Left lung (tissue), 10 donors: ENCODE measurements around the gene IGF2BP2. TPM values are rescaled to one million over a fixed set of nuclear protein-coding genes. Genes with fewer than 3 reads are reported as not detected.
"Not testable (repeated sequence)": the region's sequence is repeated elsewhere in the genome, so short reads cannot be mapped to it uniquely, and the experiment has no call there.

ENCODE experiments used
- ATAC-seq: fragments of 200-7000 bp; cut with Tn5 transposase; one replicate; pipeline ENCODE4 v1.9.1; 2020; ENCODE audit warnings: moderate library complexity
- DNase-seq, 4 donors: peaks; one replicate each; pipeline ENCODE4 v3.0.0-alpha.2; 2013 to 2020
- H3K27ac ChIP-seq, 2 donors: fragments of 200-600 bp; sonication (generic) in 1 of 2; one replicate each; pipeline versions ENCODE4 v1.5.0 to v1.8.0; 2020 to 2021
- H3K27me3 ChIP-seq, 2 donors: fragments of 200-600 bp; sonication (generic) in 1 of 2; one replicate each; pipeline versions ENCODE4 v1.5.0 to v1.8.0; 2020 to 2021
- H3K36me3 ChIP-seq, 2 donors: fragments of 200-600 bp; sonication (generic) in 1 of 2; one replicate each; pipeline versions ENCODE4 v1.5.0 to v1.8.0; 2020 to 2021
- H3K4me1 ChIP-seq, 2 donors: fragments of 200-600 bp; one replicate each; pipeline ENCODE4 v1.8.0; 2021
- H3K4me3 ChIP-seq, 2 donors: fragments of 200-600 bp; sonication (generic) in 1 of 2; one replicate each; pipeline versions ENCODE4 v1.5.0 to v1.8.0; 2020 to 2021; ENCODE audit warnings: mild to moderate bottlenecking in 1 of 2
- H3K9me3 ChIP-seq, 2 donors: fragments of 200-600 bp; sonication (generic) in 1 of 2; one replicate each; pipeline versions ENCODE4 v1.5.0 to v1.8.0; 2020 to 2021
- intact Hi-C, 2 donors: fragments of 100-400 bp; cut with DNase I; formaldehyde crosslinking; loops; one replicate each; pipeline versions ENCODE4 v1.11.2 to v1.14.2; 2022
- polyA plus RNA-seq, 6 donors: library from polyadenylated mRNA; unstranded; fragments of 120-200 nt; gene quantifications; one replicate each; pipeline ENCODE4 v1.2.1, GENCODE V29; 2013; ENCODE audit not compliant: insufficient read length in 6 of 6
- total RNA-seq, 2 donors: library from RNA; stranded (reverse); fragmentation: NEBNext Ultra II Directional; extraction: Animal tissue kit (Norgen Biotek cat#: 25700); gene quantifications; one replicate each; pipeline ENCODE4 v1.2.1, GENCODE V29; 2021
- TF ChIP-seq, protein P1 (sequence below), 2 donors: fragments of 200-600 bp; sonication (generic) in 1 of 2; IDR thresholded peaks; one replicate each; pipeline versions ENCODE4 v1.5.0 to v1.8.0; 2021; ENCODE audit warnings: antibody characterized with exemption in 2 of 2
- donor health status: DM: no; HTN: yes; CAD: no.
- donor health status: DM: no; HTN: no; CAD: no.

The IGF2BP2 gene
- total and polyA plus RNA-seq, 8 donors = 16.8 to 78.9 (median 67.7) TPM

DNA sequence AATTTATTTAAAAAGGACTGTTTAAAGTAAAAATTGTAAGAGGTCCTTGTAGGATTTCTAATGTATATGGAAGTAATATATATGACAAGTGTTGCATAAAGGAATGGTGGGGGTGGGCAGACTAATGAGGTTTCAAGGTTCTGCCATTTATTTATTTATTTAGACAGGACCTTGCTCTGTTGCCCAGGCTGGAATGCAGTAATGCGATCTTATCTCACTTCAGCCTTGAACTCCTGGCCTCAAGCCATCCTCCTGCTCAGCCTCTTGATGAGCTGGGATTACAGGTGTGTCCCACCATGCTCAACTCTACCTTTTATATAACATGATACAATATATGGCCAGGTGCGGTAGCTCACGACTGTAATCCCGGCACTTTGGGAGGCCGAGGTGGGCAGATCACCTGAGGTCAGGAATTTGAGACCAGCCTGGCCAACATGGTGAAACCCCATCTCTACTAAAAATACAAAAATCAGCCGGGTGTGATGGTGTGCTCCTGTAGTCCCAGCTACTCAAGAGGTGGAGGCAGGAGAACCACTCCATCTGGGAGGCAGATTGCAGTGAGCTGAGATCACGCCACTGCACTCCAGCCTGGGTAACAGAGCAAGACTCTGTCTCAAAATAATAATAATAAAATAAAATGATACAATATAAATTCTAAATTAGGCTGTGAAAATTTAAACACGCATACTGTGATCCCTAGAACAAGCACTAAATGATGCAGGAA is 33.8 kb upstream of the IGF2BP2 start:
- intact Hi-C loops = no loop called here
- ATAC-seq (no peak), DNase-seq (no peak)
- TF ChIP-seq, protein P1, sequence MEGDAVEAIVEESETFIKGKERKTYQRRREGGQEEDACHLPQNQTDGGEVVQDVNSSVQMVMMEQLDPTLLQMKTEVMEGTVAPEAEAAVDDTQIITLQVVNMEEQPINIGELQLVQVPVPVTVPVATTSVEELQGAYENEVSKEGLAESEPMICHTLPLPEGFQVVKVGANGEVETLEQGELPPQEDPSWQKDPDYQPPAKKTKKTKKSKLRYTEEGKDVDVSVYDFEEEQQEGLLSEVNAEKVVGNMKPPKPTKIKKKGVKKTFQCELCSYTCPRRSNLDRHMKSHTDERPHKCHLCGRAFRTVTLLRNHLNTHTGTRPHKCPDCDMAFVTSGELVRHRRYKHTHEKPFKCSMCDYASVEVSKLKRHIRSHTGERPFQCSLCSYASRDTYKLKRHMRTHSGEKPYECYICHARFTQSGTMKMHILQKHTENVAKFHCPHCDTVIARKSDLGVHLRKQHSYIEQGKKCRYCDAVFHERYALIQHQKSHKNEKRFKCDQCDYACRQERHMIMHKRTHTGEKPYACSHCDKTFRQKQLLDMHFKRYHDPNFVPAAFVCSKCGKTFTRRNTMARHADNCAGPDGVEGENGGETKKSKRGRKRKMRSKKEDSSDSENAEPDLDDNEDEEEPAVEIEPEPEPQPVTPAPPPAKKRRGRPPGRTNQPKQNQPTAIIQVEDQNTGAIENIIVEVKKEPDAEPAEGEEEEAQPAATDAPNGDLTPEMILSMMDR (IDR thresholded peaks at IDR 0.05) = no peak
- no peak overlapping the region for H3K27ac ChIP-seq
- H3K4me3 ChIP-seq = no peak overlapping the region
- H3K27me3 ChIP-seq = no peaks in the 10 kb centered on the region
- H3K9me3 ChIP-seq = peaks cover 0 to 16% of the 10 kb centered on the region in 2 donors
- no peaks in the 10 kb centered on the region for H3K36me3 ChIP-seq
- no peaks in the 10 kb centered on the region for H3K4me1 ChIP-seq

DNA sequence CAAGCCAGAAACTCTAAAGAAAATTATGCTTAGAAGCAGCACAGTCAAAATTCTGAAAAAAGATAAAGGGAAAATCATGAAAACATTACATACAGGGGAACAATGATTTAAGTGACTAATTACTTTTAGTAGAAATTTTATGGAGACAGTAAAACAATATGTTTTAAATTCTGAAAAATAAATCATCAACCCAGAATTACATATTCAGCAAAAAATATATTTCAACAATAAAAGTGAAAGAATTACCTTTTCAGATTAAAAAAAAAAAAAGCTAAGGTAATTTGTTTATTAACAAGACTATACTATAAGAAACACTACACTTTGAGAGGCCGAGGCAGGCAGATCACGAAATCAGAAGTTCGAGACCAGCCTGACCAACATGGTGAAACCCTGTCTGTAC is 32.4 kb upstream of the IGF2BP2 start:
- H3K4me1 ChIP-seq = no peaks in the 10 kb centered on the region
- TF ChIP-seq, protein P1 (IDR thresholded peaks at IDR 0.05) = no peak
- H3K4me3 ChIP-seq = no peak overlapping the region
- no peak for ATAC-seq
- intact Hi-C loops = no loop called here
- H3K36me3 ChIP-seq = no peaks in the 10 kb centered on the region
- H3K27me3 ChIP-seq = no peaks in the 10 kb centered on the region
- peaks cover 0 to 16% of the 10 kb centered on the region in 2 donors for H3K9me3 ChIP-seq
- DNase-seq = no peak
- no peak overlapping the region for H3K27ac ChIP-seq

DNA sequence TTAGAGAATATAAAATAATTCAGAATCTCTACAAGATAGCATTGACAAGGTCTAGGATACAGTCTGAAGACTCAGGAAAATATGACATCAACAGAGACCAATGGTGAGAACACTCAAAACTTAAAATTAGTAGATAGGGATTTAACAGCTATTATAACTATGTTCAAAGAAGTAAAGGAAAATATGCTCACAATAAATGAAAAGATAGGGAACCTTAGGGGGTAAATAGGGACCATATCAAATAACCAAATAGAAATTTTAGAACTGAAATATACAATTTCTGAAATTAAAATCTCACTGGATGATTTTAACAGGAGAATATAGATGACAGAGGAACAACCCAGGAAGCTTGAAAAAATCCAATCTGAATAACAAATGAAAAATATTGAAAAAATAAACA is 31.8 kb upstream of the IGF2BP2 start:
- no peak for ATAC-seq
- no peak overlapping the region for H3K27ac ChIP-seq
- H3K4me3 ChIP-seq = no peak overlapping the region
- no peaks in the 10 kb centered on the region for H3K27me3 ChIP-seq
- TF ChIP-seq, protein P1 (IDR thresholded peaks at IDR 0.05) = no peak
- intact Hi-C loops = no loop called here
- no peaks in the 10 kb centered on the region for H3K36me3 ChIP-seq
- H3K9me3 ChIP-seq = peaks cover 0 to 16% of the 10 kb centered on the region in 2 donors
- H3K4me1 ChIP-seq = no peaks in the 10 kb centered on the region
- DNase-seq = no peak

DNA sequence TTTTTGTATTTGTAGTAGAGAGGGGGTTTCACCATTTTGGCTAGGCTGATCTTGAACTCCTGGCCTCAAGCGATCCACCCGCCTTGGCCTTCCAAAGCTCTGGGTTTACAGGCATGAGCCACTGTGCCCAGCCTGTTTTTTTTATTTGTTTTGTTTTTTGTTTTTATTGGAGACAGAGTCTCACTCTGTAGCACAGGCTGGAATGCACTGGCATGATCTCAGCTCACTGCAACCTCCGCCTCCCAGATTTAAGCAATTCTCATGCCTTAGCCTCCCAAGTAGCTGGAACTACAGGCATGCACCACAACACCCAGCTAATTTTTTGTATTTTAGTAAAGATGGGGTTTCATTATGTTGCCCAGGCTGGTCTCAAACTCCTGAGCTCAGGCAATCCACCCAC is 28.9 kb upstream of the IGF2BP2 start:
- H3K4me1 ChIP-seq, H3K36me3 ChIP-seq, intact Hi-C loops, H3K27me3 ChIP-seq, H3K4me3 ChIP-seq, DNase-seq, H3K27ac ChIP-seq, ATAC-seq: not testable (repeated sequence)
- peaks cover 0 to 16% of the 10 kb centered on the region in 2 donors for H3K9me3 ChIP-seq

DNA sequence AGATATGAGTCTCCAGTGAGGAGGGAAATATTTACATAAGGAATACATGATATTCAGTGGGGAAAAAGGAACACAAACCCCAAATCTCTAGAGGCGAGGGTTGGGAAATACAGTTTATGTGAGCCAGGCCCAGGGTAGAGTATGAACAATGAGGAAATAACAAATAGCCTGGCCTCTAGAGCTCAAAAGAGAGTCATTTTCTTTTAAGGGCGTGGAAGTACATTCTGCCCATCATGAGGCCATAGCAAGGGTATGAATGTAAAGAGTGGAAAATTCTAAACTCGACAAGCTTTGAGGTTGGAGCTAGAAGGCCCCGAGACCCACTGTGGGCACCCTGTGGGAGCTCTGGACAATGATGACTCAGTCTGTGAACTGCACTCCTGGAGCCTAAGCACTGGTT is 27.8 kb upstream of the IGF2BP2 start:
- H3K4me3 ChIP-seq = no peak overlapping the region
- H3K27ac ChIP-seq = no peak overlapping the region
- ATAC-seq (no peak), DNase-seq (no peak)
- intact Hi-C loops = no loop called here
- peaks cover 0 to 16% of the 10 kb centered on the region in 2 donors for H3K9me3 ChIP-seq
- H3K4me1 ChIP-seq = no peaks in the 10 kb centered on the region
- H3K27me3 ChIP-seq = no peaks in the 10 kb centered on the region
- TF ChIP-seq, protein P1 (IDR thresholded peaks at IDR 0.05) = no peak
- H3K36me3 ChIP-seq = no peaks in the 10 kb centered on the region

DNA sequence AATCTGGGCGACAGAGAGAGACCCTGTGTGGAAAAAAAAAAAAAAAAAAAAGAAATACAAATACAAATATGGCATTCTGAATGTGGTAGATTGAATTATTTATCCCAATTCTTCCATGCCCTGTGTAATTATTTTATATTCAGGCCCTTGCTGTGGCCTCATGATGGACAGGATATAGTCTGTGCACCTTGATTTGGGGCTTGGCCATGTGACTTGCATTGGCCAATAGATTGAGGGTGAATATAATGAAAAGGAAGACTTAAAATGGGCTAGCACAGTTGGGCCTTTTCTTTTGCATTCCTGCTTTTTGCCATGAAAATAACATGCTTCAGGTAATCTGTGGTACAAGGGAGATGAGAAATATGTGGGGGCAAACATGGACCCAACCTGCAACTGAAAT is 27.1 kb upstream of the IGF2BP2 start:
- peaks cover 0 to 14% of the 10 kb centered on the region in 2 donors for H3K9me3 ChIP-seq
- H3K4me1 ChIP-seq = no peaks in the 10 kb centered on the region
- H3K27ac ChIP-seq = no peak overlapping the region
- TF ChIP-seq, protein P1 (IDR thresholded peaks at IDR 0.05) = no peak
- DNase-seq (no peak), ATAC-seq (no peak)
- H3K36me3 ChIP-seq = no peaks in the 10 kb centered on the region
- no peaks in the 10 kb centered on the region for H3K27me3 ChIP-seq
- intact Hi-C loops = no loop called here
- no peak overlapping the region for H3K4me3 ChIP-seq
